Measurements from ENCODE around the gene MBOAT1. TPM values are rescaled to one million over a fixed set of nuclear protein-coding genes. Genes with fewer than 3 reads are reported as not detected.

Gene MBOAT1
- total RNA-seq, 2 donors from 2014 or later: 5.0 to 7.0 TPM

DNA sequence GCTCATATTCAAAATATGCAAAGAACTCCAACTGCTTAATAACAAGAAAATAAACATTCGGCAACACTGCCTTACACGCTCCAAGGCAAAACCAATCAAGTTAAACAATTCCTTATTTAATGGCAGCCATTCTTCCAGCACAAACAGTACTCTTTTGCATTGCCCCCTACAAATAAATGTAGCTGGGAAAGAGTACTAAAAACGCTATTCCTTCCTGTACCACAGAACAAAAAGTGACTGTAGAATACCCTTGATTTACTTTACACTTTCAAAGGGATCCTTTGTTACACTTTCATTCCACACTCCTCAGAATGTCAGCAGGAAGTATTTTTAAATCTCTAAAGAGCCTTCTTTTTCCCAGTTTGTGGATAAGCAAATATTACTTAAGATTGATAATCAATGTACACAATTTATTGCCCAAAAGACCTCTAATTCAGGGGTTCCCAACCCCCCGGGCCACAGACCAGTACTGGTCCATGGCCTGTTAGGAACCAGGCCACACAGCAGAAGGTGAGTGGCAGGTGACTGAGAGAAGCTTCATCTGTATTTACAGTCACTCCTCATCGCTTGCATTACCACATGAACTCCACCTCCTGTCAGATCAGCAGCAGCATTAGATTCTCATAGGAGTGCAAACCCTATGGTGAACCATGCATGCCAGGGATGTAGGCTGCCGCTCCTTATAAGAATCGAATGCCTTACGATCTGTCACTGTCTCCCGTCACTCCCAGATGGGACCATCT lies 51.6 kb downstream of the MBOAT1 start:
- Histone ChIP-seq H3K4me1 (no peaks in the 10 kb centered on the region), H3K9me3 (no peaks in the 10 kb centered on the region), H3K27ac (no peak overlapping the region), H3K27me3 (no peaks in the 10 kb centered on the region), H3K36me3 (no peaks in the 10 kb centered on the region), H3K4me3 (no peak overlapping the region)
- TF ChIP-seq, protein P1, sequence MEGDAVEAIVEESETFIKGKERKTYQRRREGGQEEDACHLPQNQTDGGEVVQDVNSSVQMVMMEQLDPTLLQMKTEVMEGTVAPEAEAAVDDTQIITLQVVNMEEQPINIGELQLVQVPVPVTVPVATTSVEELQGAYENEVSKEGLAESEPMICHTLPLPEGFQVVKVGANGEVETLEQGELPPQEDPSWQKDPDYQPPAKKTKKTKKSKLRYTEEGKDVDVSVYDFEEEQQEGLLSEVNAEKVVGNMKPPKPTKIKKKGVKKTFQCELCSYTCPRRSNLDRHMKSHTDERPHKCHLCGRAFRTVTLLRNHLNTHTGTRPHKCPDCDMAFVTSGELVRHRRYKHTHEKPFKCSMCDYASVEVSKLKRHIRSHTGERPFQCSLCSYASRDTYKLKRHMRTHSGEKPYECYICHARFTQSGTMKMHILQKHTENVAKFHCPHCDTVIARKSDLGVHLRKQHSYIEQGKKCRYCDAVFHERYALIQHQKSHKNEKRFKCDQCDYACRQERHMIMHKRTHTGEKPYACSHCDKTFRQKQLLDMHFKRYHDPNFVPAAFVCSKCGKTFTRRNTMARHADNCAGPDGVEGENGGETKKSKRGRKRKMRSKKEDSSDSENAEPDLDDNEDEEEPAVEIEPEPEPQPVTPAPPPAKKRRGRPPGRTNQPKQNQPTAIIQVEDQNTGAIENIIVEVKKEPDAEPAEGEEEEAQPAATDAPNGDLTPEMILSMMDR (IDR thresholded peaks at IDR 0.05): no peak
- DNase-seq (ENCODE audit: low spot score): no peak

- Histone ChIP-seq H3K36me3 (no peaks in the 10 kb centered on the region), H3K4me3 (no peak overlapping the region), H3K4me1 (no peaks in the 10 kb centered on the region), H3K27me3 (no peaks in the 10 kb centered on the region), H3K27ac (no peak overlapping the region), H3K9me3 (no peaks in the 10 kb centered on the region)
- no peak for DNase-seq (ENCODE audit: low spot score)
- TF ChIP-seq, protein P1 (IDR thresholded peaks at IDR 0.05): no peak
Observed at GRCh38 chr6:20159781-20160540, 52.3 kb downstream of the MBOAT1 start.

GRCh38 chr6:20159098-20159497 lies 53.2 kb downstream of the MBOAT1 start:
- Histone ChIP-seq H3K4me1 (no peaks in the 10 kb centered on the region), H3K27ac (no peak overlapping the region), H3K4me3 (no peak overlapping the region), H3K27me3 (no peaks in the 10 kb centered on the region), H3K9me3 (no peaks in the 10 kb centered on the region), H3K36me3 (no peaks in the 10 kb centered on the region)
- TF ChIP-seq, protein P1 (IDR thresholded peaks at IDR 0.05): no peak
- no peak for DNase-seq (ENCODE audit: low spot score)

DNA sequence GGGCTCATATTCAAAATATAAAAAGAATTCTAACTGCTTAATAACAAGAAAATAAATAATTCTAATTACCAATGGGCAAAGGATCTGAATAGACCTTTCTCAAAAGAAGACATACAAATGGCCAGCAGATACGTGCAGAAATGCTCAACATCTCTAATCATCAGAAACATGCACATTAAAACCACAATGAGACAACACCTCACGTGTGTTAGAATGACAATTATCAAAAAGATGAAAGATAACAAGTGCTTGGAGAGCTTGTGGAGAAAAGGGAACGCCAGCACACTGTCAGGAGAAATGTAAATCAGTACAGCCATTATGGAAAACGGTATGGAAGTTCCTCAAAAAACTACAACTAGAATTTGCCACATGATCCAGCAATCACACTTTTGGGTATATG lies 53.6 kb downstream of the MBOAT1 start:
- Histone ChIP-seq H3K27ac (no peak overlapping the region), H3K27me3 (no peaks in the 10 kb centered on the region), H3K4me3 (no peak overlapping the region), H3K36me3 (no peaks in the 10 kb centered on the region), H3K9me3 (no peaks in the 10 kb centered on the region), H3K4me1 (no peaks in the 10 kb centered on the region)
- DNase-seq (ENCODE audit: low spot score): no peak
- TF ChIP-seq, protein P1 (IDR thresholded peaks at IDR 0.05): no peak

GRCh38 chr6:20156824-20157223 lies 55.4 kb downstream of the MBOAT1 start:
- DNase-seq (ENCODE audit: low spot score): no peak

More at GRCh38 chr6:20156824-20157223, 55.4 kb downstream of the MBOAT1 start:
- no peaks in the 10 kb centered on the region for H3K9me3 ChIP-seq
- TF ChIP-seq, protein P1 (IDR thresholded peaks at IDR 0.05): no peak
- H3K27ac ChIP-seq: no peak overlapping the region
- H3K4me1 ChIP-seq: no peaks in the 10 kb centered on the region
- no peak overlapping the region for H3K4me3 ChIP-seq
- H3K36me3 ChIP-seq: no peaks in the 10 kb centered on the region
- no peaks in the 10 kb centered on the region for H3K27me3 ChIP-seq
